IPS DF 4.7 (cell line): ENCODE results near the gene THPO.

Experiments used
- DNase-seq: peaks from one replicate; pipeline ENCODE4 v3.0.0-alpha.2; 2013; ENCODE audit warnings: low spot score; ENCODE audit errors: extremely low read depth

THPO gene

GRCh38 chr3:184335291-184335660 lies 42.7 kb downstream of the THPO start:
- no peak for DNase-seq

GRCh38 chr3:184334470-184335158 lies 43.4 kb downstream of the THPO start:
- no peak for DNase-seq

GRCh38 chr3:184333700-184334099 lies 44.3 kb downstream of the THPO start:
- DNase-seq = no peak

GRCh38 chr3:184333190-184333589 lies 44.8 kb downstream of the THPO start:
- DNase-seq = no peak

GRCh38 chr3:184332370-184333090 lies 45.5 kb downstream of the THPO start:
- DNase-seq = no peak

- DNase-seq = no peak
Observed at GRCh38 chr3:184328516-184328915, 49.5 kb downstream of the THPO start.

- no peak for DNase-seq
Observed at GRCh38 chr3:184327171-184327570, 50.8 kb downstream of the THPO start.

- no peak for DNase-seq
Observed at GRCh38 chr3:184325715-184326369, 52.2 kb downstream of the THPO start.

- no peak for DNase-seq
Observed at GRCh38 chr3:184325269-184325668, 52.7 kb downstream of the THPO start.

- DNase-seq = no peak
Observed at GRCh38 chr3:184323696-184324095, 54.3 kb downstream of the THPO start.

GRCh38 chr3:184322731-184323487 lies 55.1 kb downstream of the THPO start:
- no peak for DNase-seq
